GM19467 (cell line): ENCODE data around the gene PGGHG.

Experiments
- ATAC-seq: cut with Tn5 transposase; IDR thresholded peaks from one replicate; pipeline ENCODE4 v1.9.1; 2021; ENCODE audit warnings: mild to moderate bottlenecking, moderate library complexity; ENCODE audit not compliant: unreplicated experiment

The PGGHG gene

GRCh38 chr11:268716-269145, 20.2 kb upstream of the PGGHG start:
- ATAC-seq, result peak; percentile 46

GRCh38 chr11:269146-269890, 19.6 kb upstream of the PGGHG start:
- ATAC-seq, result peak; percentile 60

- no peak for ATAC-seq
Observed at GRCh38 chr11:270451-271318, 18.2 kb upstream of the PGGHG start.

GRCh38 chr11:271319-271715, 17.6 kb upstream of the PGGHG start:
- no peak for ATAC-seq

- ATAC-seq, result no peak
Observed at GRCh38 chr11:272195-272930, 16.6 kb upstream of the PGGHG start.

- no peak for ATAC-seq
Observed at GRCh38 chr11:272931-273198, 16.1 kb upstream of the PGGHG start.

GRCh38 chr11:276219-276618, 12.7 kb upstream of the PGGHG start:
- no peak for ATAC-seq

- ATAC-seq, result no peak
Observed at GRCh38 chr11:278001-278951, 10.7 kb upstream of the PGGHG start, which contains the start of gene NLRP6. NLRP6 (plus strand) TSS chr11:278407; CDS start chr11:278570, 163 bp downstream.

- ATAC-seq, result no peak
Observed at GRCh38 chr11:279040-279965, 9.6 kb upstream of the PGGHG start.

GRCh38 chr11:279966-280705, 8.8 kb upstream of the PGGHG start:
- no peak for ATAC-seq

GRCh38 chr11:280706-281485, 8.0 kb upstream of the PGGHG start:
- no peak for ATAC-seq

GRCh38 chr11:281486-282161, 7.3 kb upstream of the PGGHG start:
- no peak for ATAC-seq

- no peak for ATAC-seq
Observed at GRCh38 chr11:282171-282570, 6.8 kb upstream of the PGGHG start.

- ATAC-seq, result no peak
Observed at GRCh38 chr11:282630-283360, 6.1 kb upstream of the PGGHG start.

GRCh38 chr11:283405-284104, 5.4 kb upstream of the PGGHG start:
- ATAC-seq, result no peak
